Astrocyte (in vitro differentiated cells and primary cell): ENCODE data around the gene NME7.

Experiments used
- CTCF ChIP-seq: IDR thresholded peaks from 2 replicates; pipeline ENCODE4 v1.5.1; 2011; ENCODE audit warnings: low read depth, mild to moderate bottlenecking, inconsistent platforms, low read length, moderate library complexity; ENCODE audit not compliant: insufficient read depth
- EZH2 ChIP-seq: IDR thresholded peaks from 2 replicates; pipeline ENCODE4 v1.6.1; 2012; ENCODE audit warnings: mild to moderate bottlenecking, low read length, inconsistent platforms; ENCODE audit not compliant: insufficient read depth

GRCh38 chr1:169250795-169251194, 116.8 kb downstream of the NME7 start:
- TF ChIP-seq CTCF (no peak), EZH2 (no peak)
